Astrocyte (in vitro differentiated cells and primary cell): ENCODE data around the gene LITAF.

Source experiments
- CTCF ChIP-seq: IDR thresholded peaks from 2 replicates; pipeline ENCODE4 v1.5.1; 2011; ENCODE audit warnings: low read depth, mild to moderate bottlenecking, inconsistent platforms, low read length, moderate library complexity; ENCODE audit not compliant: insufficient read depth
- EZH2 ChIP-seq: IDR thresholded peaks from 2 replicates; pipeline ENCODE4 v1.6.1; 2012; ENCODE audit warnings: mild to moderate bottlenecking, low read length, inconsistent platforms; ENCODE audit not compliant: insufficient read depth

- TF ChIP-seq CTCF (no peak), EZH2 (no peak)
These were observed 1.8 kb upstream of the LITAF start for GRCh38 chr16:11588321-11589197.
